Neural cell (in vitro differentiated cells): ENCODE results near the gene ARSB. TPM values are rescaled to one million over a fixed set of nuclear protein-coding genes. Genes with fewer than 3 reads are reported as not detected.
"Not testable (repeated sequence)": the region's sequence is repeated elsewhere in the genome, so short reads cannot be mapped to it uniquely, and the experiment has no call there.

Source experiments
- H2AFZ ChIP-seq: fragments of 200-600, 300-800 bp; sonication (generic), shearing (Covaris generic); 2 replicates; pipeline ENCODE4 v1.6.0; 2014; ENCODE audit warnings: low read depth, mild to moderate bottlenecking, antibody characterized with exemption, low read length, moderate library complexity
- H3F3A ChIP-seq: fragments of 200-600 bp; shearing (Covaris generic); 2 replicates; pipeline ENCODE4 v1.6.1; 2016; ENCODE audit warnings: mild to moderate bottlenecking, moderate library complexity, mixed read lengths, antibody characterized with exemption, low read length; ENCODE audit not compliant: insufficient read depth, poor library complexity, severe bottlenecking
- H3K27ac ChIP-seq: fragments of 200-600, 300-800 bp; sonication (generic), shearing (Covaris generic); 2 replicates; pipeline ENCODE4 v1.5.1; 2014; ENCODE audit warnings: mild to moderate bottlenecking, low read length, moderate library complexity
- H3K27me3 ChIP-seq: fragments of 300-800, 200-600 bp; sonication (generic), shearing (Covaris generic); 2 replicates; pipeline ENCODE4 v1.6.0; 2014; ENCODE audit warnings: mild to moderate bottlenecking, low read depth, low read length, moderate library complexity; ENCODE audit not compliant: insufficient read depth
- H3K36me3 ChIP-seq: fragments of 300-800, 200-600 bp; sonication (generic), shearing (Covaris generic); 2 replicates; pipeline ENCODE4 v1.5.1; 2014; ENCODE audit warnings: mild to moderate bottlenecking, antibody characterized with exemption, low read length, moderate library complexity; ENCODE audit not compliant: insufficient read depth
- H3K4me2 ChIP-seq: fragments of 300-800, 200-600 bp; sonication (generic), shearing (Covaris generic); 2 replicates; pipeline ENCODE4 v1.6.0; 2014; ENCODE audit warnings: mild to moderate bottlenecking, low read length
- H3K4me3 ChIP-seq: fragments of 300-800, 200-600 bp; sonication (generic), shearing (Covaris generic); 2 replicates; pipeline ENCODE4 v1.5.1; 2014; ENCODE audit warnings: mild to moderate bottlenecking, low read length, moderate library complexity
- H3K79me2 ChIP-seq: fragments of 200-600 bp; shearing (Covaris generic); replicated peaks from 2 replicates; pipeline ENCODE4 v1.6.0; 2014; ENCODE audit warnings: mild to moderate bottlenecking, low read length, moderate library complexity; ENCODE audit not compliant: insufficient read depth
- H3K9ac ChIP-seq: fragments of 300-800, 200-600 bp; sonication (generic), shearing (Covaris generic); 2 replicates; pipeline ENCODE4 v1.6.1; 2016; ENCODE audit warnings: mild to moderate bottlenecking, low read length, mixed read lengths
- H3K9me2 ChIP-seq: fragments of 200-600 bp; shearing (Covaris generic); 2 replicates; pipeline ENCODE4 v1.6.1; 2016; ENCODE audit warnings: mild to moderate bottlenecking, low read length, mixed read lengths; ENCODE audit not compliant: insufficient read depth
- H3K9me3 ChIP-seq: fragments of 200-600, 300-800 bp; sonication (generic), shearing (Covaris generic); 2 replicates; pipeline ENCODE4 v1.6.1; 2016; ENCODE audit warnings: mild to moderate bottlenecking, mixed run types, low read length, moderate library complexity, mixed read lengths
- H4K20me1 ChIP-seq: fragments of 200-600 bp; shearing (Covaris generic); 2 replicates; pipeline ENCODE4 v1.6.1; 2016; ENCODE audit warnings: mild to moderate bottlenecking, mixed run types; ENCODE audit not compliant: insufficient read depth
- CTCF ChIP-seq: fragments of 450-650 bp; IDR thresholded peaks from 2 replicates; pipeline ENCODE4 v1.5.1; 2014; ENCODE audit warnings: antibody characterized with exemption, mild to moderate bottlenecking, moderate library complexity; ENCODE audit not compliant: poor library complexity, severe bottlenecking
- EP300 ChIP-seq: fragments of 450-650 bp; conservative IDR thresholded peaks from 2 replicates; pipeline ENCODE4 v1.6.1; 2014; ENCODE audit warnings: antibody characterized with exemption, mild to moderate bottlenecking, moderate library complexity; ENCODE audit not compliant: poor library complexity, severe bottlenecking
- EZH2 ChIP-seq: fragments of 200-600, 300-800 bp; shearing (Covaris generic), sonication (generic); IDR thresholded peaks from 2 replicates; pipeline ENCODE4 v1.6.1; 2014; ENCODE audit warnings: antibody characterized with exemption, low read length, borderline replicate concordance, mild to moderate bottlenecking; ENCODE audit not compliant: insufficient read depth, poor library complexity, severe bottlenecking
- MXI1 ChIP-seq: fragments of 450-650 bp; conservative IDR thresholded peaks from 2 replicates; pipeline ENCODE4 v1.6.1; 2014; ENCODE audit warnings: antibody characterized with exemption, mild to moderate bottlenecking; ENCODE audit not compliant: poor library complexity, severe bottlenecking
- POLR2AphosphoS5 ChIP-seq: IDR thresholded peaks from 2 replicates; pipeline ENCODE4 v1.6.1; 2012
- RAD21 ChIP-seq: fragments of 450-650 bp; conservative IDR thresholded peaks from 2 replicates; pipeline ENCODE4 v1.6.1; 2014; ENCODE audit warnings: antibody characterized with exemption, mild to moderate bottlenecking, moderate library complexity
- REST ChIP-seq: IDR thresholded peaks from 2 replicates; pipeline ENCODE4 v1.6.1; 2012; ENCODE audit warnings: borderline replicate concordance
- SMC3 ChIP-seq: fragments of 450-650 bp; conservative IDR thresholded peaks from 2 replicates; pipeline ENCODE4 v1.6.1; 2014; ENCODE audit warnings: antibody characterized with exemption, mild to moderate bottlenecking, moderate library complexity; ENCODE audit not compliant: poor library complexity
- TAF1 ChIP-seq: IDR thresholded peaks from 2 replicates; pipeline ENCODE4 v1.6.1; 2012; ENCODE audit warnings: low read depth
- polyA plus RNA-seq: library from polyadenylated mRNA; depleted of rRNA; stranded (reverse); fragments of >200 nt; gene quantifications from 2 replicates; pipeline ENCODE4 v1.2.3, GENCODE V29; 2014

The ARSB gene
- polyA plus RNA-seq, 1 donor from 2014 or later: 8.7 TPM

GRCh38 chr5:78879516-78879915 lies 105.6 kb downstream of the ARSB start:
- Histone ChIP-seq H3K4me2 (no peak overlapping the region), H3K9me2 (no peaks in the 10 kb centered on the region), H3K9ac (no peak overlapping the region), H3K9me3 (no peaks in the 10 kb centered on the region), H3K79me2 (no peaks in the 10 kb centered on the region), H3F3A (no peaks in the 10 kb centered on the region), H4K20me1 (no peaks in the 10 kb centered on the region), H3K27me3 (no peaks in the 10 kb centered on the region), H3K27ac (no peak overlapping the region), H3K36me3 (no peaks in the 10 kb centered on the region), H2AFZ (no peak overlapping the region), H3K4me3 (no peak overlapping the region)
- no peak for TF ChIP-seq SMC3
- TF ChIP-seq MXI1: no peak
- no peak for TF ChIP-seq TAF1
- no peak for TF ChIP-seq REST
- TF ChIP-seq EZH2: no peak
- TF ChIP-seq RAD21: no peak
- TF ChIP-seq POLR2AphosphoS5: no peak
- TF ChIP-seq EP300: no peak

GRCh38 chr5:78866076-78866475 lies 119.0 kb downstream of the ARSB start:
- H3K27me3 ChIP-seq, H3K9me2 ChIP-seq, H2AFZ ChIP-seq, H3K9ac ChIP-seq, H3K4me3 ChIP-seq, H3K4me2 ChIP-seq, H4K20me1 ChIP-seq, H3K27ac ChIP-seq, H3K79me2 ChIP-seq, H3F3A ChIP-seq, H3K9me3 ChIP-seq, H3K36me3 ChIP-seq: not testable (repeated sequence)

- no peaks in the 10 kb centered on the region for H3K9me3 ChIP-seq
- H4K20me1 ChIP-seq: no peaks in the 10 kb centered on the region
- no peaks in the 10 kb centered on the region for H3K36me3 ChIP-seq
- TF ChIP-seq EZH2 (no peak), EP300 (no peak), MXI1 (no peak), REST (no peak), TAF1 (no peak), CTCF (no peak), SMC3 (no peak), RAD21 (no peak), POLR2AphosphoS5 (no peak)
- no peaks in the 10 kb centered on the region for H3K27me3 ChIP-seq
- H3K9ac ChIP-seq: no peak overlapping the region
- H3K9me2 ChIP-seq: no peaks in the 10 kb centered on the region
- H2AFZ ChIP-seq: no peak overlapping the region
- no peak overlapping the region for H3K4me2 ChIP-seq
- H3K79me2 ChIP-seq: no peaks in the 10 kb centered on the region
- no peak overlapping the region for H3K27ac ChIP-seq
- H3F3A ChIP-seq: no peaks in the 10 kb centered on the region
- no peak overlapping the region for H3K4me3 ChIP-seq
These were observed 126.7 kb downstream of the ARSB start for GRCh38 chr5:78858364-78858763.
